Smooth muscle cell of the brain vasculature (primary cell): Measurements from ENCODE around the gene LMX1B.

ENCODE experiments used
- DNase-seq: peaks from one replicate; pipeline ENCODE4 v3.0.0-alpha.2; 2012; ENCODE audit warnings: low read depth, low spot score

The LMX1B gene

DNA sequence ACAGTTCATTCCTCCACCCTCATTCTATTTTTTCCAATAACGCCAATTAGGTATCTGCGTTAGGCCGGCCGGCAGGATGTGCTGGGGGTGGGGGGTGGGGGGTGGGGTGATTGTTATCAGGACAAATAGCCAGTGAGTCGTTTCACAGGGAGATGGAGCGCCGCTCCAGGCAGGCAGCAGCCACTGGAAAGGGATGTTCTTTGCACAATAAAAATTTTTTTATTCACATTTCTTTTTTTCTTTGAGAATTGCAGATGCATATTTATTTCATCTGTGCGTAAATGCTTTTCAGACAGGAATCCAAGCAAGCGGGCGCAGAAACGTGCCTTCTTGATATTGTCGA is 4.1 kb downstream of the LMX1B start:
- DNase-seq = no peak

DNA sequence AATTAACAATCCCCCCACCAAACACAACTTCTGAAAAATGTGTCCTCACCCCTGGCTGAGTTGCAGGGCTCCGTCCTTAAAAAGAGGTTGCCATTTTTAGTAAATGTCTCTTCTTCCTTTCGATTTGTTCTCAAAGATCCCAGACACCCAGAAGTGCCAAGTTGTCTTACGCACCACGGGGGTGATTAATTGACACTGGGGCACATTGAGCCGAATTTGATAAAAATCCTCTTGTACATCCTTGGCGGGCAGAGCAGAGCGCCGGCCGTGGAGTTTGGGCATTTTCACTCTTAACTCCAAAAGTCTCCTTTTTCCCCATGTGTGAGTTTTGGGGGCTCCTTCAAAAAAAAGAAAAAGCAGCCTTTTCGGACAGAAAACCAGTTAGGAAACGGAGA is 4.5 kb downstream of the LMX1B start:
- DNase-seq = no peak

DNA sequence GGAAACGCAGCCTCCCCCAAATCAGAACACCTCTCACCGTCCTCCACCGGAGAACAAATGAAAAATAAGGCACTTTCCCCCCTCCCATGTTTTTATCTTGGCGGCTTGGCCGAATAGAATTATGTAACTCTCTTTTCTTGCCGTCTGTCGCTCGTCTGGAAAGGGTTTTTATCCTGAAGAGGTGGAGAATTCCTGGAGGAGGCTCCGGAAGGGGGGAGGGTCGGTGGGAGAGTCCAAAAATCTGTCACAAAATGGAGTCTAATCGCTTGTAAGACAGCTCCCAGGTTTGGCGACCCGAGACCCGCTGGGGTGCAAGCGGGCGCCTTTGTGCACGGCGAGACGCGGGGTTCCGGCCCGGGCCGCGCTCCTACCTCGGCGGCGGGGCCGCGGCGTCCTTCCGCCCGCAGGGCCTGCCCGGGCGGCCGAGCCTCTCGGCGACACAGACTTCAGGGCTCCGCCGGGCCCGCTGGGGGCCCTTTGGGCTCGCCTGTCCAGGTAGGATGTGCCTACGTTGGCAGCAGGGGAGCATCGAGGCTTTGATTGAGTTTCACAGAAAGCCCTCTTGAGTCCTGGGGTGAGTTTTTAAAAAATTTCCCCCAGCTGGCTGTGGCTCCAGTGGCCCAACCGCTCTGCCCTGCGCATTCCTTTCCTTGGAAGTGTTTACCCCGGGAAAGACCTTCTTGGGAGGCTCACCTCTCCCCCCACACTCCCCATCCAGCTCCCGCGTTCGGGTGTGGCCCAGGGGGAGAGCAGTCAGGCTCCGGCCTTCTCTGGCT is 5.0 kb downstream of the LMX1B start:
- no peak for DNase-seq

DNA sequence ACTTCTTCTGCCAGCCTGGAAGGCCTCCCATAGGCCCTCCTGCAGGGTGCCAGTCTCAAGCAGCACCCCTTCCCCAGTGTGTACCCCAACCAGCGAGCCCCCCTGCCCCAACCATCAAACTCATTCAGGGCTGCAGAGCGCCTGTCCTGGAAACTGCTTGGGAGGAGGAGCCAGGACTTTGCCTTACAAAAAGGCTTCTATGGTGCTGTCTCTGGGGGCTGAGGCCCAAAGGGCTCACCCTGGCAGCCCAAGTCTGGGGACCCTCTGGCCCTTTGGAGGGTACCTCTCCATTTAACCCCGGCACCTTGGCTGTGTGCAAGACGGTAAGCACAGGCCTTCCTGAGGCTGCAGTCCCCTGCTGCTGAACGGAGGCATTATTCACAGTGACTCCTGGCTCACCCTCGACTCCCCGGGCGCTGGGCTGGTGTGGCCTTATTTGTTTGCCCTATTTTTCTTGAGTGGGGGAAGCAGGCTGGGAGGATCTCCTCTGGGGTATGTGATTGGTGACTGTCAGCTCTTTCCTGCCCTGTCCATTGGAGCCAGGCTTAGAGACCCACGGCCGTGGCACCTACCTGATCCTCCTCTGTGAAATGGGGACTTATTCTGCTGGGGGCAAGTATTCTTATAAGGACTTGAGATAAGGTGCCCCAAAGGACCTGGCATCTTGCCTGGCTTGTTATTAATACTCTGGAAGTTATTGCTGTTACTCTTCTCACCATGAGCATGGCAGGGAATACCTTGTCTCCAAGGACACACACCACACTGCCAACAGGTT is 5.8 kb downstream of the LMX1B start:
- no peak for DNase-seq

DNA sequence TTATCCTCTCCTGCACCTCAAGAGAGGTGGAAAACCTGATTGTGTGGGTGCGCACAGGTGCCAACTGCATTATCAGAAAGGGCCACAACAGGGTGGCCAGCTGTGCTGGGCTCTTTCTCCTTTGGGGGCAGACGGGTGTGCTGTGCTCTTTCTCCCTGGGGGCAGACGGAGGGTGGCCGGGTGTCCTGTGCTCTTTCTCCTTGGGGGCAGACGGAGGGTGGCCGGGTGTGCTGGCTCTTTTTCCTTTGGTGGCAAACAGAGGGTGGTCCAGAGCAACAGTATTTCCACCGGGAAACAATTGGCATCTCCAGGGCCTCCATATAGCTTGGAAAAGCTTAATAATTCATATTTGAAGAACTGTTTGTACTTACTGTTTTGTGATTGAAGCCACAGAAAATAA is 6.8 kb downstream of the LMX1B start:
- DNase-seq = no peak

DNA sequence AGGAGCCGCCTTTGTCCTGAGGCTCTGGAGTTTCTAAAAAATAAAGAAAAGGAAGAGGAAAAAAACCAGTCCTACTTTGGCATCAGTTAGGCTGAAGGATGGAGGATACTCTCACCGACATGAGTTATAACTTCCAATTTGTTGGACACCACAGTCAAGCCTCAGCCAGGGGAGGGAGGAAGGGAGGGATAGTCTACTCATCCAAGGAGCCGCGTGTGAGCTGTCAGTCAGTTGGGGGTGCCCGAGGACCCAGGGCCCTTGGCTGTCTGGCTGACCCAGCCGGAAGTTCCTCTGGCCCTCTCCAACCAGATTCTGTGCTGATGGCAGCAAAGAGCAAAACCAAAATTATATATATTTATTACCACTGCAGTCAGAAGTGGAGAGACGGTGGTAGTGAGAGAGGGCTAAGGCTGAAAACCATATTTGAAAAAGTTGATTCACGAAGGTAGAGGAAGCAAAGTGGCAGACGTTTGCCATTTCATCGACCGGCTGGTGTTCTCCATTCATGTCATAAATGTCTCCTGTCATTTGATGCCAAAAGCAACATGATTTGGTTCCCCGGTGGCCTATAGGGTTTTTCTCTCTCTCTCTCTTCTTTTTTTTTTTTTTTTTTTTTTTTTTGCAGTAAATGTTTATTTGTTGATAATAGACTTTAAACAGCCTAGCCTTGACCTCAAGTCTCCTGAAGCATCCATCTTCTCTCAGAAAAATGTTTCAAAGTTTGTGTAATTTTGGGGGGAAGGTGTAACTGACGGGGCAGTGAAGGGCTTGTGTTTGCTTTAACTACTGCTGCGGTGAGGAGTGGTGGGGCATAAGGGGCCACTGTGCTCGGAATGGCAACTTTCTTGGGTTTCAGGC is 7.6 kb downstream of the LMX1B start:
- no peak for DNase-seq

DNA sequence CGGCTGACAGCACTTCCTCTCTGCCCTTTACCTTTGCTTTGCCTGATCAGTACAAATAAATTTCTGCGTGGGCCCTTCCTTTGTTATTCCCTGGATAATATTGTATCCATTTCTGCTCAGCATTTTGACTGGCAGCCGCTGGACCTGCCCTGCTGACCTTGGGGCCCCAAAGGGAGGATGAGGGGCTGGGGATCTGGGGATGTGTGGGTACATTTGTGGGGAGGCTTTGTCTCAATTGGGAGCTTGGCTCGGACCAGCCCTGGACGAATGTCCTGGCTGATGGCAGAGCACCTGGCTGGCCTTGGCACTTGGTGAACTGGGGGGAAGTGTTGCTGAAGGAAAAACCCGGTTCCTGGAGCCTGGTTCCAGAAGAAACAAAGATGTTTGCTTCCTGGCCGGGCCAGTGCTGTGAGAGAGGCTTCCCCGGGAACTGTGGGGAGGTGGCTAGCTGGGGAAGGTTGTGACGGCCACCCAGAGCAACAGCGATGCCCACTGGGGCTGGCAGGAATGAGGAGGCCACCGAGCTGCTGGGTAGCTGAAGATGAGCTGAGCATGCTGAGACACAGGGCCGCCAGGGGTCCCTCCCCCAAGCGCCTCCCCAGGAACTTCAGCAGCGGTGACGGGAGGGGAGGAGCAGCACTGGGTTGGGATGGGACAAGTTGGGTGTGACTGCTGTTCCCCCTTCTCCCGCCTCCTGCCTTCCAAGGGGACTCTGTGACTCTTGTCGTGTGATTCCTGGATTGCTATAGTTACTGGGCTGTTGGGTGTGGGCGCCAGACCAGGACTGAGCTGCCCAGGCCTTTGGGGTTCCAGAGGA is 8.4 kb downstream of the LMX1B start:
- no peak for DNase-seq

DNA sequence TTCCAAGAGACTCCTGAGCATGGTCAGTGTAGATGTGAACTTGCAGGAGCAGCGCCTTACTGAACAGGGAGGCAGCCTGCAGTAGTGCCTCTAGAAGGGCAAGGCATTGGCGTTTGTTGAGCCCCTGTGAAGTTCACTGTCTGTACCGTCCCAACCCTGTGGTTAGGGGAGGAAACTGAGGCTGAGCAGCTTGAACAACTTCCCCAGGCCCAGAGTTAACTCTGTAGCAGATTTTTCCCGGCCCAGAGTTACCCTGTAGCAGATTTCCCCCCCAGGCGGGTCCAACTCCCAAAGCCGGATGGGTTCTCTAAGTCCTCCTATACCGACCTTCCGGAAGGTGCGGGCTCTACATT is 9.6 kb downstream of the LMX1B start:
- no peak for DNase-seq

DNA sequence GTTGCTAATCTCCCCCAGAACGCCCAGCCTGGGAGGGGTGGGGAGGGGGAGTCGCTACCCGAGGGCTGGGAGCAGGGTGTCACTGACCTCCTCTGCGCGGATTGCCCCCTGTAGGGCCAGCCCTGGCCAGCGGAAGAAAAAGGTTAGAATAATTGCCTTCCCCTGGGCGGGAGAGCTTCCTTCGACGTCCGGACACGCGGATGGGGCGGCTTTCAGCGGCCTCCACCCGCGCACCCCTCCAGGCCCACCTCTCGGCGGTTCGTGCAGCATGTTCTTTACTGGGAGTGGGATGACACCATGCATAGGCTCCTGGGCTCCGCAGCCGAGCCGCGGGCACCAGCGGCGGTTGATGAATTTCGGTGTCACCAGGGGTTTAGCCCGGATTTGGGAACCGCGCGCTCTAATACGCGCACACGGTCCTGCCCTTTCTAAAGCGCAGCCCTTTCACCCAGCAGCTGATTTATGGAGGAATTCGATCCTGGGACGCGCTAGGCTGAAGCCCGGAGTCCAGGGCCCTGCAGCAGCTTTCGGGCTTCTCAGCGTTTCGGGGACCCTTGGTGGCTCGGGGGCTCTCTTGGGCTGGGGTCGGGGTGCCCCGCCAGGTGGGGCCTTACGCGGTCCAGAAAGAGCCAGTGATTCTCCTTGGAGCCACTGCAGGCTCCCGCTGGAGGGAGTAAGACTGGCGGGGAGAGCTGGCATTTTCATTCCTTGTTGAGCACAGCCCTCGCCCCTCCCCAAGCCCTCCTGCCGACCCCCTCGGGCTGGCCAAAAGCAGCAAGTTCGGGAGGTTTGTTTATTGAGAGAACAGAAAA is 10.1 kb downstream of the LMX1B start:
- no peak for DNase-seq

DNA sequence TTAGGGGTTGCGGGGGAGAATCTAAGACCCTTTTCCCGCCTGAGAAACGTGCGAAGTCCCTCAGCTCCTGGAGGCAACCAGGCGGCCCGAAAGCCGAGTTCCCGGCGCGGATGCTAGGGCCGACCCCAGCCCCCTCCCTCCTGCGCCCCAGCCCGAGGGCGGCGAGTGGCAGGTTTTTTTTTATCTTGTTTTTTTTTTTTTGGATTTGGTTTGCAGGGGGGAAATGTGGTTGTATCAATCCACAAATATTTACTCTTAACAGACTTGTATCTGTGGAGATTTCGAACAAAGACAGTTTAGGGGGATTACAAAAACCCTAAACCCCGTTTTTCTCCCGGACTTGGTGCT is 10.7 kb downstream of the LMX1B start:
- no peak for DNase-seq

DNA sequence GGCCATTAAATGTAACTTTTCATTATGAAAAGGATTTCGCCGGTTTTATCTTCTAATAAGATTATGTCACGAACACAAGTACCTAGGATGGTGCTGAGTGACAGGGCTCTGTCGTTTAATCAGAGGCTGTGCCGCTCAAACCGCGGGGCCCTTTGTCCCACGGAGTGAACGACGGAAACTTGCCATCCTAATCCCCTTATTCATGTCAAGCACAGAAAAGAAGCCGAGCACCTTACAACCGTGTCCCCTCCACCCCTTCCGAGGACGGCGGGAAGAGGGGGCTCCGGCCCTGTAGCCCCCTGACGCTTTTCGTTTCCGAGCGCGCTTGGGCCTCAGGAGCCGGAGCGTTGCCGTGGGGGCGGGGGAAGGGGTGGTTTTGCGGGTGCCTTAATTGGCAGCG is 11.2 kb downstream of the LMX1B start:
- no peak for DNase-seq

DNA sequence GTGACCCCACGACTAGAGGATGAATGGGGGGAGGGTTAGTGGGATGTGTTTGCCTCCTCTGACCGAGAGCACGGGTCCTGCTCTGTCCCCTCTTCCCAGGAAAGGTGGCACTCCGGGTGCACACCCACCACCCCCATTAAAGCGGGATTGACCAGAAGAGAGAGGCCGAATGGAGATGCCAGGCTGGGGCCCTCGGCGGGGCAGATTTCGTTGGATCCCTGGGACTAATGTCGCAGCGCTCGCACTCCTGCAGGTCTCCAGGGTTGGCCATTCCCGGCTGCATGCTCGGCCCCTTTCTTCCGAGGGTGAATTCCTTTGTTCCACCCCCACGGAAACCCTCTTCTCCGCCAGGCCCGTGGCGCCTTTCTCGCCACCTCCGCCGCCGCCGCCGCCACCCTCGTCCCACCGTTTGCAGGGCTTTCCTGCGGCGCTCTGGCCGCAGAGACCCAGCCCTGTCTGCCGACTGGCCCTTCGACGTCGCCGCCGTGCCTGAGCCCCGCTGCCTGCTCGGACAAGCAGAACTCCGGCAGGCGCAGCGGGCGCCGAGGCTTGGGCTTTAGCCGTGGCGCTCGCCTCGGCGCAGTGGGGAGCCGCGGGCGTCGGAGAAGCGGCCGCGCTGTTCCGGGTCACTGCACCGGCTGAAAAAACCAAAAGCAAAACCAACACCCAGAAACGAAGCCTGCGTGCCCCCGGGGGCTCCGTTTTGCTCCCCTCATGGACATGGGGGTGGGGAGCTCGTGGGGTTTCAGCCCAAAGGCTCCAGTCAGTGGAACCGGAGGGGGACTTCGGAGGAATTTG is 11.8 kb downstream of the LMX1B start:
- no peak for DNase-seq

DNA sequence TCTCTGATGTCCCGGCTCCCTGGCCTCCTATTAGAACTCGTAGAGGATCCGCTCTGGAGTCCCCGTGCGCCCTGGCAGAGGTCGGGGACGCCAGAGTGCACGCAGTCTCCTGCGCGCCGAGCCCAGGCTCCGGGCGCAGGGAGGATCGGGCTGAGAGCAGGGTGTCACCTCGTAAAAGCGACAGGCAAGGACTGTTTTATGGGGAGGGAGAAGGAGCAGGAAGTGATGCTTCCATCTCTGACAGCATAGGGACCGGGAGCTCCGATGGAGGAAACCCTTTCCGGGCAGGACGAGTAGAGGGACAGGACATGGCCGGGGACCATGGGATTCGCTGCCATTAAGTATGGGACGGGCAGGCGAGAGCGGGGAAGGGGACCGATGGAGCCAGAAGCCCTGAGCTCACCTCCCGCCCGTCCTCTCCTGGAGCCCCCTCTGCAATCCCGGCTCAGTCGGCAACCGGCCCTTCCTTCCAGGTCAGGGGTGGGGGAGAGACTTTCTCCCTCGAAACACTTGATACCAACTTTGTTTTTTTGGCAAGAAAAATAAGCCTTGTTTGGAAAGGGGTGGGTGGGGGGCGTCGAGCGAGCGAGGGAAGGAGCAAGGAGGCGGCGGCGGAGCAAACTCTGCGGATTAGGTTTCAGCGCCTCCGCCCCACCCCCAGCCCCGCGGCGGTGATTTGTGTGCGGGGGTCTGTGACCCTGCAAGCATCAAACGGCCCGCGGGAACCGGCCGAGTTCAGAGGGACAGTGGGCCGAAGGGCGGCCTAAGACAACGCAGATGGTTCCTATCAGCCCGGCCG is 12.6 kb downstream of the LMX1B start:
- DNase-seq = no peak

DNA sequence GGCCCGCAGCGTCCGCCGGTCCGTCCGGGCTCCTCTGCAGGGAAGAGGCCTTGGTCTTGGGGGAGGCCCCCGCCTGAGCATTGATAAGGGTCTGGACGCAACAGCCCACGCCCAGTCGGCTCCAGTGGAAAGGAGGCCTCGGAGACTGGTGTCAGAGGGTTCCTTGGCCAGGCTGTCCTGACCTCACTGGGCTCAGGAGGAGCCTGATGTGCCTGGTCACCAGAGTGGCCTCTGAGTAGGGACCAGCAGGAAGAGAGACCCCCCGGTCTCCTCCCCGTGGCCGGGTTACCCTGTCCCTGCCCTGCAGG is 13.2 kb downstream of the LMX1B start:
- no peak for DNase-seq

DNA sequence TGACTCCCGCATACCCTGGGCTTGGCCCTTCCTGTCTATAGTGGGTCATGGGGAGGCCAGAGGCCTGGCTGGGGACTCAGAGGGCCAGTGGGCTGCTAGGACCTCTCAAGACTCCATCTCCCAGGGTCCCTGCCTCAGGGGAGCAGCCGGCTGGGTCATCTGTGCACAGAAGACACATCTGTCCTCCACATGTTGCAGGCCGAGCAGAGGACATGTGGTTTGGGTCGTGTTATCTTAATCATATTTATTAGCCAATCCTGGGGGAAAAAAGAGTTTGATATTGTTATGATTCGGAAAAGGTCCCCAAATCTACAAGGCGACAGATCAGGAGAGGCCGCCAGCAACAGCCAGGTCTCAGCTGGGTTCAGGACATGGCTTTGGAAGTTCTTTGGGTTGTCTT is 14.4 kb downstream of the LMX1B start:
- DNase-seq = no peak

DNA sequence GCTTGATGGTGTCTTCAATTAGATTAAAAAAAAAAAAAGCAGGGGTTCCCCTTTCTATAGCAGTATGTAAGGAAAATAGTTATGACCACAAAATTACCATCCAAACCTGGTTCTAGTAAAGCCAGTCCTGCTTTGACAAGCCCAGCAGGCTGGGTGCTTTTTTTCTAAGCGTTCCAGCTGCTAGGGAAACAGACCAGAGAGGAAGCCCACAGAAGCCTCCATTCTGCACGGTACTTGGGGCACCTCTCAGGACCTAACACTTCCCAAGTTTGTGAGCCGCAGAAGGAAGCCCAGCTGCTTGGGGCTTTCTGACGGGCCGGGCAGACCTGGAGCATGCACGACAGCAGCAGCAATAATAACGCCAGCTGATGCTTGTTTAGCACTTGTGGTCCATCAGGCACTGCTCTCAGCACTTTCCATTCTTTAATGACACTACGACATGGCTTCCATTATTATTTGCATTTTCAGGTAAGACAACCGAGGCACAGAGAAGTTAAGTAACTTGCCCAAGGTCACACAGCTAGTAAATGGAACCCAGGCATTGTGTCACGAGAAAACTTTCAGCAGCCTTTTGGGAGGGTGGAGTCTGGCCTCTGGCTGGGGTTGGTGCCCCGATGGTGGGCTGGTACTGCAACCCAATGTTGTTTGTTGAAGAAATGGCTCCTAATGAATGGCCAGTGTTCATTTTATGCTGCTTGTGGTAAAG is 15.4 kb downstream of the LMX1B start:
- DNase-seq = no peak

DNA sequence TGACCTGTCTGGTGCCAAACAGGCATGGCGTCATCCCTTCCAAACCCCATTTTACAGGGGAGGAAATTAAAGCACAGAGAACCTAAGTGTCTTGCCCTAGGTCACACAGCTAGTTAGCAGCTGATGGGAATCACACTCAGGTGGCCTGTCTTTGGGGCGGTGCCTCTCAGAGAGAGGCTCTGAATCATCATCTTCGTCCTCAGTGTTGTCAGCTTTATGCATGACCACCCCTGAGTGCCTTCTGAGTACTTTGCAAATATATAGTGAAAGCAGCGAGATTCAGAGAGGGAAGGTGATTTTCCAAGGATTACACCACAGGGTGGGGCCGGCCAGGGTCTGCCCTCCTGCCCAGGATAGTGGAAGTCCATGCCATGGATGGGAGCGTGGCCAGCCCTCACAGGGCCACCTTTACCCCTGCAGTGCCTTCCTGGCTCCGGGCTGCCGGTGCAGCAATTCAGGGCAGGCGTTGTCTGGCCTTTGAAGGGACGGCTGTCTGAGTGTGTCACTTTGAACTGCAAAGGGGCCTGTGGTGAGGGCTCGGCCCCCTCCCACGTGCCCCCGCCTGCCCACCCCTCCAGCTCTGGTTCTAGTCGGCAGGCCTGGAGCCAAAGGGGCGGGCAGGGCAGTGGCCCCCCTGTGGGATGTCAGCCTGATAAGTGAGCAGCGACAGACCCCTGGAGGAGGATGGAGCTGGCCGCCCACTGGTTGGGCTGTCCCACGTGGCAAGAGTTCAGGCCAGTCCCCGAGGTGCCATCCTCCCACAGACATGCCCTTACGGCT is 16.9 kb downstream of the LMX1B start:
- DNase-seq = no peak

DNA sequence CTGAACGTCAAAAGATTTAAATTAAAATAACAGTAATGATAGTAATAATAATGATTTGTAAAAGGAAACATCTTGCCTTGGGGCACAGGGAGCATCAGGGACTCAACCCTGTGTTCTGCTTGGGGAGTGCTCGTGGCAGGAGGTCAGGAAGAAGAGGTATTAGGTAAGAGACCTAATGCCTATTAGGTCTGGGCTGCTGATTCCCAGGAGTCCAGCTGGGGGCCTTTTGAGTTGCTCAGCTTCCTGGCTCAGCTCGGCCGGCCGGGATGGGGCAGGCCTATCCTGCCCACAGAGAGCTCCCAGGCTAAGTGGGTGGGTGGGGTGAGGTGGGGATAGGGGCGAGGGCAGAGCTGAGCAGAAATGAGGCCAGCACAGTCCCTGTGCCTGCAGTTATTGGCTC is 17.5 kb downstream of the LMX1B start:
- DNase-seq = no peak
